HG02610 (cell line): ENCODE results near the gene ZFYVE9.

ENCODE experiments used
- ATAC-seq: cut with Tn5 transposase; IDR thresholded peaks from one replicate; pipeline ENCODE4 v1.9.1; 2021; ENCODE audit warnings: mild to moderate bottlenecking, moderate library complexity; ENCODE audit not compliant: unreplicated experiment

ZFYVE9 gene

DNA sequence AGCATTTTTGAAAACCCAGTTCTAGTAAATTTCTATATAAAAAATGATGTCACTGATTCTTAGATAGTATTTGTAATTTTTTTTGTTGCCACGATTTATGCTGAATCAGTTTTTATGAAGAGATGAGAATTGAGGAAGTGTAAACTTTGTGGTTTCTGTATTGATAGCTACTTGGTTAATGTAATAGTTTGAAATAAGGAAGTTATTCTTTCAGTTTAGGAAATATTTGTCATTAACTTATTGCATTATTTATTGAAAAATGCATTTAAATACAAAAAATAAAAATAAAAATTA lies 97.8 kb downstream of the ZFYVE9 start:
- ATAC-seq = no peak

DNA sequence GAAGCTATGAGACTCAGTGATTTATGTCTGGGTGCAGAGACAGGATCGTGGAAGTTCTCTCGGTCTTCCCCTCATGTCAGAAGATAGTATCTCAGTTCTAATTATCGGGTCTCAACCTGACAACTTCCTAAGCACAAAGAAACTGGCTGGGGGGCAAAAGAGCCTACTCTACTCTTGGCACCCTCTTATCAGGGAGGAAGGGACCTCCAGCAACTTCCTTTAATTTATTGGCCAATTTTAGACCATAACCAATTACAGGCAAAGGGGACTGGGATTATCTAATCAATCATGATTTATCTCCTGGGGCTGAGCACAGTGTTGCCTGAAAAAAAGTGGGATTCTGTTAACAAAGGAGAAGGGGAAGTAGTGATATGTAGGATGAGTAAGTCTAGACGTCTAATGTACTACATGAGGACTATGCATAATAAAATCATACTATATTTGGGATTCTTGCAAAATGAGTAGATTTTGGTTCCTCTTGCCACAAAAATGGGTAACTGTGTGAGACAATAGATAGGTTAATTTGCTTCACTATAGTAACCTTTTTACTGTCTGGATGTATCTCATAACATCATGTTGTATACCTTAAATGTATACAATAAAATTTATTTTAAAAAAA lies 98.8 kb downstream of the ZFYVE9 start:
- ATAC-seq = no peak

DNA sequence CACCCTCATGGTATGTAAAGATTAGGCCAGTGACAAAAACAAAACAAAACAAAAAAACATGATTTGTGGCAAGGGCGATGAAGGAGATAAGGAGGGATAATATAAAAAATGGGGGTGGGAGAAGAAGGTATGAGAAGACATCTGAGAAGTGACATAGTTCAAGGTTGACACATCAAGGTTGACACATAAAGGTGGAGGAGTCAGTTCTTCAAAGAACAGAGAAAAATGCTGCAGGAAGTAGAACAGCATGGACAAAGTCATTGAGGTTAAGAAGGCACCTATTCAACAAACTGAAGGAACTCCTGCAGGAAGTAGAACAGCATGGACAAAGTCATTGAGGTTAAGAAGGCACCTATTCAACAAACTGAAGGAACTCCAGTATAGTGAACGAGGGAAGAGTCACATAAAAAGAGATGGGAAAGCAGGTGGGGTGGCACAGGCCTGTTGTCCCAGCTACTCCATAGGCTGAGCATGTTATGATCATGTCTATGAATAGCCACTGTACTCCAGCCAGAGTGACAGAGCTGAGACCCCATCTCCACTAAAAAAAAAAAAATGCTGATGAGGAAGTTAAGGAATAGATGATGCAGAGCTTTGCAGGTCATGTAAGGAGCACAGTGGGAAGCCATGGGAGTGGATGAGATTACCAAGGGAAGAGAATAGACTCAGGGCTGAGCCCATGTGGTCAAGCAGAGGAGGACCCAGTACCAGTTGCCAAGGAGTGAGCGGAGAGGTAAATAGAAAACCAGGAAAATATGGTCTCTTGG lies 101.5 kb downstream of the ZFYVE9 start:
- no peak for ATAC-seq

DNA sequence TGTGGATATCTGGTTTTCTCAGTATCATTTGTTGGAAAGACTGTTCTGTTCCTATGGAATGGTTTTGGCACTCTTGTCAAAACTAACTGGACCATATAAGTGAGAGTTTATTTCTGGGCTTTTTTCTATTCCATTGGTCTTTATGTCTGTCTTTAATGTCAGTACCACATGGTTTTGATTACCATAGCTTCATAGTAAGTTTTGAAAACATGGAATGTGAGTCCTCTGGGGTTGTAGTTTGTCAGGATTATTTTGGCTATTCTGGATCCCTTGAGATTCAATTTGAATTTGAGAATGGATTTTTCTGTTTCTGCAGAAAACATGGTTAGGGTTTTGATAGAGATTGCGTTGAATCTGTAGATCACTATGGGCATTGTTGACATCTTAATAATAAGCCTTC lies 107.9 kb downstream of the ZFYVE9 start:
- ATAC-seq = no peak

DNA sequence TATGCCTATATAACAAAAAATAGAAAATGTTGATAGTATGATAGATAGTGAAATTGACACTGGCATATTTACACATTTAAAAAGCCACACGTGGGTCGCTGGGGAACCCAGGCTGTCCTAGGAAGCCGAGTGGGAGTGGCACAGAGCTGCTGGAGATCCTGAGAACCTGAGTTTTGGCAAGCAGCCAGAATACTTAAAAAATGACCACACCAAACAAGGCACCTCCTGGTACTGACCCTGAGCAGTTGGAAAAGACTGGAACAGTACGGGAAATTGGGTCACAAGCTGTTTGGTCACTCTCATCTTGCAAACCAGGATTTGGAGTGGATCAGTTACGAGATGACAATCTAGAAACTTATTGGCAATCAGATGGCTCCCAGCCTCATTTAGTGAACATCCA lies 111.5 kb downstream of the ZFYVE9 start:
- no peak for ATAC-seq

DNA sequence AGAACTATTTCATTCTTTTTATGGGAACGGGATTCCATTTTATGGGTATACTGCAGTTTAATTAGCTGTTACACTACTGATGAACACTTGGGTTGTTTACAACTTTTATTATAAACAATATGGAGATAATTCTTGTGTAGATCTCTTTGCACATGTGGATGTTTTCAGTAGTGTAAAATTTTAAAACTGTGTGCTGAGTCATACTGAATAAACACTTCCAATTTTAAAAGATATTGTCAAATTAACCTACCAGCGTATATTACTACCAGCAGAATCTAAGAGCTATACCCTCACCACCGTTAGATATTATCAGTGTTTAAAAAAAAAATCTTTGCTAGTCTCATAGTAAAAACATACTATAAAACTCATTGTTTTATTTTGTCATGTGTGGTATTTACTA lies 118.0 kb downstream of the ZFYVE9 start:
- no peak for ATAC-seq

DNA sequence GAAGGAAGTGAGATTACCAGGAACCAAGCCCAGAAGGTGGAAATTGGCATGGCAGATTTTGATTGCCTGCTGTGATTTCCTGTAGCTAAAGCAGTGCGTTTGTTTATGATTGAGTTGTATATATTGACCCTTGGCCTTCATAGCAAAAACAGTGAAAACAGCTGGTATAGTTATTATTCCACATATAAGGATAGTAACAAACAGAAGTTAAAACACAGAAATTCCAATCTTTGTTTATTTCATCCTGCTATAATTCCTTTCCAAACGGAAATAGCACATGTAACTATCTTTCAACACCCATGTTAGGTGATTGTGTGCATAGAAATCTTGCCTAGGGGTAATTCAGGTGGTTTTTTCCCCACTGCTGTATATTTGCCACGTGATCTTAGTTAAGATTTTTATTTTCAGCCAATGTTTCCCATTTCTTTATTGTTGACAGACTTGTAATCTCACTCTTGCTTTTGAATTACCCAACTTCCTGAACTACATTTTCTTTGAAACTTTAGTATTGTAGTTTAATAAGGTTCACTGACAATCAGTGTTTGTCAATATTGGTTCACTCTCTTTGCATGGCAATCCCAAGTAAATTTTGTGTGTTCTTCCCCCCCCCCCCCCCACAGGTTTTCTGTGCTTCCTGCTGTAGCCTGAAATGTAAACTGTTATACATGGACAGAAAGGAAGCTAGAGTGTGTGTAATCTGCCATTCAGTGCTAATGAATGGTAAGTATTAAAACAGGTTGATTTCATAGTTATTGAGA lies 121.4 kb downstream of the ZFYVE9 start:
- no peak for ATAC-seq

DNA sequence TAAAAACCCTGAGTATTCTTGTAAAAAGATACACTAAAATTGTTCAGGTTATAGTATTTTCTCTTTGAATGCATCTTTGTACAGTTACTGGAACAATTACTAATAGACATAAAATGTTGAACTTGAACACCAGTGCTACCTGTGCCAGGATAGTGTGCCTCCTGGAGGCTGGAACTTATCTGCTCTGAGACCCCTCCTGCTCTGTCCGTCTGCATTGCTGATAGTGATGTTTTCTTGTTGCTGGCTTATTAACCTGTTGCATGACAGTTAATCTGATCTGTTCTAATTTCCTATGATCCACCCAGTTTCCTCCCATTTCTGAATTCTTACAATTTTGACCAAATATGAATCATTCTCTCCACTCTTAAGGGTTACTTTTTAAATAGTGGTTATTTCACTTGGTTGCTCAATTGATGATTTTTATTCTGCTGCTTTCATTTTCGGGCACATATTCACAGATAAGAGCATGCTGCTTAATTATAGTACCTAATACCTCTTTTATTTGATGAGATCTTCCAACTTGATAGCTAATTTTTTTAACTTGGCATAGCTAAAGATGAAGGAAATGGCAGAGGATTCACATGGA lies 122.7 kb downstream of the ZFYVE9 start:
- no peak for ATAC-seq

DNA sequence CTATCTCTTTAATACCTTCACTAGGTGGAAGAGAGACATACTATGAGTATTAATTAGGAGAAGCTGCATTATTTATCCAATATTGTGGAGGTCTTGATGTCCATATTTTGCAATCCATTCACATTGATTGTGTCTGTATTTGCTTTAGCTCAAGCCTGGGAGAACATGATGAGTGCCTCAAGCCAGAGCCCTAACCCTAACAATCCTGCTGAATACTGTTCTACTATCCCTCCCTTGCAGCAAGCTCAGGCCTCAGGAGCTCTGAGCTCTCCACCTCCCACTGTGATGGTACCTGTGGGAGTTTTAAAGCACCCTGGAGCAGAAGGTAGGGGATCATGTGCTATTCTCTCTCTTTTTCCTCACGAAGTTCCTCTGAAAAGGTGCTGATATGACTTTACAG lies 124.6 kb downstream of the ZFYVE9 start:
- no peak for ATAC-seq

DNA sequence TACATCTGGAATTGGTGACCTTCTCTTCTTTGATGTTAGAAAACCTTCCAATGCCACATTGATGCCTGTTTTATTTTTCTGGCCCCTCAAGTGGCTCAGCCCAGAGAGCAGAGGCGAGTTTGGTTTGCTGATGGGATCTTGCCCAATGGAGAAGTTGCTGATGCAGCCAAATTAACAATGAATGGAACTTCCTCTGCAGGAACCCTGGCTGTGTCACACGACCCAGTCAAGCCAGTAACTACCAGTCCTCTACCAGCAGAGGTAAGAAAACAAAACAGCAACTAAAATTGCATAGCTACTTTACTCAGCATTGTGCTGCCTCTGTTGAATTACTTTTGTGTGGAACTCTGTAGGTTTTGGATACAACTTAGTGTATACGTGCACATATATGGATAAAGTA lies 126.5 kb downstream of the ZFYVE9 start:
- no peak for ATAC-seq

DNA sequence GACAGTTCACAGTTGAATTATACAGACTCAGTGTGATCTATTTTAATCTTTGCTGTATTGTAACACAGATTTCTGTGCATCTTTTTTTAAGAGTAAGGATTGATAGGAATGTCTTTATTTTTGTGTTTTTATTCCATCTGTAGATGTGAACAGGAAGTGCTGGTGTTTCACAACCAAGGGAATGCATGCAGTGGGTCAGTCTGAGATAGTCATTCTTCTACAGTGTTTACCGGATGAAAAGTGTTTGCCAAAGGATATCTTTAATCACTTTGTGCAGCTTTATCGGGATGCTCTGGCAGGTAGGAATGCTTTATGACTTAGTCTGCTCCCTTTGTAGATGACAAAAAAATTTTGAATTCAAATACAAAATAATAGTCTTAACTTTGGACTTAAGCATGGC lies 139.6 kb downstream of the ZFYVE9 start:
- ATAC-seq = no peak

DNA sequence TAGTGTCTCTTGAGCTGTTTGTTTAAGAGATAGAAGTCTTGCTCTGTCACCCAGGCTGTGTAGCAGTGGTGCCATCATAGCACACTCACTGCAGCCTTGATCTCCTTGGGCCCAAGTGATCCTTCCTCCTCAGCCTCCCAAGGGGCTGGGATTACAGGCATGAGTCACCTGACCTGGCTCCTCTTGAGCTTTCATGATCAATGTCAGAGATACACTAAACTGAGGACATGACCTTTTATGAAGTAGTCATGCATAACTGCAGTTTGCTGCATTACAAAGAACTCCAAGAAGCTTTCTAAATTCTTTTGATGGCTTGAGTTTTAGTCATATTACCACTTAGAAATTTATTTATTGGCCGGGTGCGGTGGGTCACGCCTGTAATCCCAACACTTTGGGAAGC lies 146.4 kb downstream of the ZFYVE9 start:
- no peak for ATAC-seq

DNA sequence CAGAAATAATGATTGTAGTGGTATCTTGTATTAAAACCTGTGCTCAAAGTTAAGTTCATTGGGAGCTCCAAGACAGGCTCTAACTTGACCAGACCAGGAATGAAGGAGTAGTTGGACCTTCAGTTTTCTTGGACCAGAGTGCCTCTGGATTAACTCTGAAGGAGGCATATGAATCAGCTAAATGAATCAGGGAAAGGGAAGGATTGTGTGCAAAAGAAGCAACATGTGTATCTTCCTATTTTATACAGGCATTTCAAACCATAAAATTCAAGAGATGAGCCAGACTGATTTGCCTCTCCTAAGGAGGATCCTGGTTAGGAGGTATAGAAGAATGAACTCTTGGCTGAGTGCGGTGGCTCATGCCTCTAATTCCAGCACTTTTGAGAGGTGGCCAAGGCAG lies 152.7 kb downstream of the ZFYVE9 start:
- no peak for ATAC-seq

DNA sequence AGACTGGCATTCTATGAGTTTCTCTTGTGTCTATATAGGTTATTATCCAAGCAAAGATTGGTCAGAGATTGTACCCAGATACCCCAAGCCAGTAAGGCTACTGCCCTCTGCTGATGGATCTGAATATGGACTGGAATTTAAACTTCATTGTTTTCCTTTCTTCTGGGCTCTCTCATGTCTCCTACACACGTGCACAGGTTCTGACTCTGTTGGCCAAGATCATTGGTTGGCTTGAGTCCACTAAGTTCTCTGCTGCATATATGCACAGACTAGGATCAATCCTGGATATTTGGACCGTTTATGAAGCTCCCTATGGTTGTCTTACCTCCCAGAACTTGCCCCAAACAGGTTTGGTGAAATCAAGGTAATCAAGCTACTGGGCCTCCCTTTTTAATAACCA lies 154.5 kb downstream of the ZFYVE9 start:
- ATAC-seq = no peak

DNA sequence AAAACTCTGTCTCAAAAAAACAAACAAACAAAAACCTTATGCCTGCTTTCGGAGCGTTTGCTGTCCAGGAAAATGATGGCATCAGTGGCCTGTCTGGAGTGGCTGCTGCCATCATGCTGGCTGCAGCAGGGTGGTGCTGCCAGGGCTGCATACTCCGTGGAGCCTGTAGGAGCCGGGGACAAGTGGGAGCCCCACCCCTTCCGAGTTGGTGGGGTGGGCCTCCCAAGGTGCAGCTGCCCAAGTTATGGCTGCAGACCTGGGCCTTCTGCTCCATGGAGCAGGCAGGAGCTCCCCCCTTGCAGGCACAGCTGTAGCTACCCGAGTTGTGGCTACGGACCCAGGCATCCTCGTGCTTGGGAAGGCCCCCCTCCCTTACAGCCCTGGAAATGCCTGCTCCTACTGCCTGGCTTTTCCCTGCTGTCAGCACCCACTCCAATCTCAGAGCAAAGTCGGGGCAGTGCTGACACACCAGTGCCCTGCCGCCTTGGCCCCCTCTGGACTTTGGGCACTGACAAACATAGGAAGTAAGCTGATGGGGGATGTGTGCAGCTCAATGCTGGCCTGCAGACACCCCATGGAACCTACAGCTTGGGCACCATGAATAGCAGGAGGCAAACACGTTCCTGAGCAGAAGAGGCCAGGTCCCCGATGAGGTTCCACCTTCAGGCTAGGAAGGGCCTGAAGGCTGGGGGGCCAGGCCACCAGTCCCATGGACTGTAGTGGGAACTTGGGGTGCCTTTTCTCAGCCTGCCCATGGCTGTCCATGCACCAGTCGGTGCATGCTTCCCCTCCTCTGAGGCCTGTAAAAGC lies 163.7 kb downstream of the ZFYVE9 start:
- ATAC-seq = no peak

DNA sequence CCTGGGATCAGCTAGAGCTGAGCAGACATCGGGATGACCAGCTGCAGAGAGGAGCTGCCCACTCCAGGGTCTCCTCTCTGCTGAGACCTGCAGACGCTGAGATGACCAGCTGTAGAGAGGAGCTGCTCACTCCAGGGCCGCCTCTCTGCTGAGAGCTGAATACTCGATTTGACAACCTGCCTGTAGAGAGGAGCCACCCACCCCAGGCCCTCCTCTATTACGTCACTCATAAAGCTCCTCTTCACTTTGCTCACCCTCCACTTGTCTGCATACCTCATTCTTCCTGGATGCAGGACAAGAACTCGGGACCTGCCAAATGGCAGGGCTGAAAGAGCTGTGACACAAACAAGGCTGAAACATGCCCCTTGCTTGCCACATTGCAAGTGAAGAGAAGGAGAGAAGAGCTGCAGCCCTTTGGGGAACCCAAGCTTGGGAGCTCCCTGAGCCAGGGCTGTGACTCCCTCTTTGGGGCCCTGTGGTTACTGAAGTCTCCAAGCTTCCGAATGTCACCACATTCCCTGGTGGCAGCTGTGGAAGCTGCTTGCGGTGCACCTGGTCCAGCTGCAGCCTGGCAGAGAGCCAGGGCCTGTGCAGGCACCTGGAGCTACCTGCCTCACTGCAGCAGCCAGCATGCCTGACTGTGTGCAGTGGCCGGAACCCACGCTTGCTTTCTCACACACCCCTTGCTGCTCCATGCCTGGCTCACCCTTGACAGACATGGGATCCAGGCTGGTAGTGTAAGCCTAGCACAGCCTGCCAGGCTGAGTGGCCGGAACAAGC lies 164.5 kb downstream of the ZFYVE9 start:
- no peak for ATAC-seq

DNA sequence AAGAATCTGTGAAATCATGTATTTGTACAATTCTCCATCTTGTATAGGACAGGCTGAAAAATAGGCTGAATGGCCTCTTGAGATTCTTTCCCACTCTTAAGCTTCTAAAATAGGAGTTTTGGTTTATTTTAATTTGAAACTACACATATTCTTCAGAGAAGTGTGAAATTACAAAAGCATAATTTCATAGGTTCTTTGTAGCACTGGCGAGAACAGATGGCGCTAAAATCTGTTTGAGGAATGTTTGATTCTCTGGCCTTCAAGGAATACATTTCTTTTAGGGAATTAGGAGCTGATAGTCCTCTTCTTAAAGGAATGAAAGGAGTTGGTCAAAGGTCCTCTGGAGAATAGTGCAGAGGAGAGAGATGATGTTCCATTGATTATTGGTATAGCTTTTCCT lies 179.2 kb downstream of the ZFYVE9 start:
- ATAC-seq = no peak

DNA sequence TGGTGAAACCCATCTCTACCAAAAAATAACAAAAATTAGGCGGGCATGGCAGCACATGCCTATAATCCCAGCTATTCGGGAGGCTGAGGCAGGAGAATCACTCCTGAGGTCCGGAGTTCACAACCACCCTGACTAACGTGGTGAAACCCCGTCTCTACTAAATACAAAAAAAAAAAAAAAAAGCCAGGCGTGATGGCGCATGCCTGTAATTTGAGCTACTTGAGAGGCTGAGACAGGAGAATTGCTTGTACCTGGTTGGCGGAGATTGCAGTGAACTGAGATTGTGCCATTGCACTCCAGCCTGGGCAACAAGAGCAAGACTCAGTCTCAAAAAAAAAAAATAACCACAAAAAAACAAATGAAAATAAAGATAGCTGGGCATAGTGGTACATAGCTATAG lies 181.8 kb downstream of the ZFYVE9 start:
- no peak for ATAC-seq

DNA sequence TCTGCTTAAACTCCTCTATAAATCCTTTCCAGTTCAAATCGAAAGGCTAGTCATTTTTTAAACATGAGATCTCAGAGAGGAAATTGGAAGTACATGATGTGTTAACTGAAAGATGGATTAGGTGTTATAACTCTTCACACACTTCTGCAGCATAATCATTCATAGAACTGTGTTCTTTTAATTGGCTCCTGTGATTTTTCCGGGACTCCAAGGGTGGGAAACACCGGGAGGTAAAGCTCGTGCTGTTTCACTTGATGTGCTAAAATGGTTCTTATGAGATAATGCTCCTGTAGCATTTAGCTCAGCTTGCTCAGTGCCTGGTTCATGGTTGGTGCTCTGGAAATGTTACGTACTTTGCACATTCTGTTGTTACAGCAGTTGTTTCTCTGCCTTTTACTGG lies 183.9 kb downstream of the ZFYVE9 start:
- ATAC-seq = no peak

DNA sequence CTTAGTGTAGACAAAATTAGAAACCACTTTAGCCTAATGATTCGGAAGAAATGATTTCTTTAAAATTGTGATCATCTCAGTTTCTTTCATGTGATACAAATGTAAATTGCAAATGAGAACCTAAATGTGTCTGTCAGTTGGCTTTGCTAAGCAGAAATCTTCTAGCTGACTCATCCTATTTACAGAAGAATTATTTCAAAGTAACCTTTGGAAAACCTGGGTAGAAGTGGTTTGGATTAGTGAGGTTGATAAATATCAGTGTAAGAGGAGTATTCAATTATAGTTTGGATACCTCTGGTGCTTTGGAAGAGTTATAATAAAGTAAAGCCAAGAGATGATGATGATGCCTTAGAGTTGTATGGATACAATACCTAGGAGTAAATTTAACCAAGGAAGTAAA lies 186.7 kb downstream of the ZFYVE9 start:
- ATAC-seq = no peak
